ENCODE measurements around the gene SHISA5.

Gene SHISA5

GRCh38 chr3:48456456-48456855 lies 47.5 kb downstream of the SHISA5 start:
- no peak for DNase-seq

GRCh38 chr3:48451270-48451669 lies 52.7 kb downstream of the SHISA5 start:
- no peak for DNase-seq

GRCh38 chr3:48446425-48447193 lies 57.4 kb downstream of the SHISA5 start, which contains the start of gene ATRIP:
ATRIP (plus strand) TSS chr3:48446737; CDS start chr3:48446846, 109 bp downstream.
- DNase-seq, result peak; percentile 93

DNA sequence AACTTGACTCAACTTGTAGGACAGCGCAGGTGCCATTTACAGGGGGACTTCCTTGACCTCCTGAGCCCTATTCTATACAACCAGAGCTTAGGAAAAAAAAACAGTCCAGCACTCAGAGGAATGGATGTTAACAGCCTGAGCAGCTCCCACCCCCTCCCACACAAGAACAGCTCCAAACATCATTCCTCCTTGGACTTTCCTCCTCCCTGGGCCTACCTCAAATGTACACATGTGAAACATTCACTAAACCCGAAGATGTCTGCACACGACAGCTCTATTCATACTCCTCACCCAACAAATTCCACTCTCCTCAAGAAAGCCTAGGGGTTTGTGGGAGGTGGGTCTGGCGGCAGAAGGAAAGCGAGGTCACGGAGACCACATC lies 57.9 kb downstream of the SHISA5 start:
- DNase-seq, result no peak

- DNase-seq, result no peak
These were observed 58.6 kb downstream of the SHISA5 start for GRCh38 chr3:48445277-48445882.

DNA sequence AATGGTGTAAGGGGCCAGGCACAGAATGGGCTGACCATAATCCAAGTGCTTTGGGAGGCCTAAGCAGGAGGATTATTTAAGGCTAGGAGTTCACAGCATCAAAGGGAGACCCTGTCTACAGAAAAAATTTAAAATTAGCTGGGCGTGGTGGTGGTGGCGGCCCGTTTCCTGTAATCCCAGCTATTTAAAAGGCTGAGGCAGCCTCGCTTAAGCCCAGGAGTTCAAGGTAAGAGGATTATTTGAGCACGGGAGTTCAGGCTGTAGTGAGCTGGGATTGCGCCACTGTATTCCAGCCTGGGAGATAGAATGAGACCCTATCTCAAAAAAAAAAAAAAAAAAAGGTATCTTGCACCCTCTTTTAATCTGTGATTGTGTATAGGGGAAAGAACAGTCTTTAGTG lies 62.0 kb downstream of the SHISA5 start:
- no peak for DNase-seq

- DNase-seq, result no peak
These were observed 63.4 kb downstream of the SHISA5 start for GRCh38 chr3:48440590-48440958.

- DNase-seq, result peak; percentile 97
These were observed 64.0 kb downstream of the SHISA5 start, which contains the start of the genes CCDC51 and TMA7 for GRCh38 chr3:48439820-48440589. CCDC51 (minus strand) TSS chr3:48440119; CDS start chr3:48435128, 4,991 bp downstream. TMA7 (plus strand) TSS chr3:48440257; CDS start chr3:48440297, 40 bp downstream.

- peak; percentile 30 for DNase-seq
These were observed 66.2 kb downstream of the SHISA5 start for GRCh38 chr3:48437812-48438211.

GRCh38 chr3:48436855-48437254 lies 67.1 kb downstream of the SHISA5 start:
- no peak for DNase-seq

- no peak for DNase-seq
These were observed 67.5 kb downstream of the SHISA5 start for GRCh38 chr3:48436477-48436787.

- peak; percentile 85 for DNase-seq
These were observed 68.0 kb downstream of the SHISA5 start for GRCh38 chr3:48435774-48436476.

DNA sequence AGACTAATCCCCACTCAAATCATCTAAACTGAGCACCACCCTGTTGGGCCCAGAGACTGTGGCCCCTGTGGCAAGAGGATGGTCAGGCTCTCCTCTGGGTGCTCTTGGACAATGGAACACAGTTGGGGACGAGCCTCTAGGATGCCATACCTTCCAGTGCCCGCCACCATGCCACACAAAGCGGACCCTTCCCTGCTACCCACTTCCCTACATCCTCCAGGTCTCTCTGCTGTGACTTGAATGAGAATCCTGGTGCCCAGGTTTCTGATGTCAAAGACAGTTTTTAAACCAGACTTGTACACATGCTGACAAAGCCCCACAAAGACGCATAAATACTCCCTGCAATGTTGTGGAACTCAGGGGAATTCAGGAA lies 68.8 kb downstream of the SHISA5 start:
- no peak for DNase-seq

DNA sequence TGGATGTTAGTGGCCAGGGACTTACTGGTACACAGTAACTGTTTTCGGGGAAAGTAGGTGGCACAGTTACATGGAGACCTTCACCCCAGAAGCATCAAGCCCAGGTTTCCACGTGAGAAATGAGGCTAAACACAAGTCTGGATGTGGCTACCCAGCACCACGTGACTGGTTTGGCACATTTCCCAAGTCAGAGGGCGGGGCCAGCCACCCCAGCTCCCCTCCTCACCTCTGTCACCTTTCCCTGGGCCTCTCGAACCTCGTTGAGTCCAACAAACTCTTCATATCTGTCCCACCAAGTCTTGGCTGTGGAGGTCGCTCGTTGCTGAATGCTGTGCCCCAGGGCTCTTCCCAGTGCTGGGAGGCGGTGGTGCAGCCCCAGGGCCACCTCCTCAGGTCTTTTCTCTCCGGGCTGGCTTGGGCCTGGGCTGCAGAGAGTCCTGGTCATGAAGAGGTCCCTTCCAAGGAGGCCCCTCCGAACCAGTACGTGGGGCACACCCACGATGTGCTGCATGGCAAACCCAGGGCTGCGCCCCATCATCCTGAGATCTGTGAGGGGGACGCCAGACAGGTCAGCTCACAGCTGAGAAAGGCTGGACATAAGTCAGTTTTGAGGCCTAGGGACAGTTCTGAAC lies 69.3 kb downstream of the SHISA5 start:
- DNase-seq, result peak; percentile 33

DNA sequence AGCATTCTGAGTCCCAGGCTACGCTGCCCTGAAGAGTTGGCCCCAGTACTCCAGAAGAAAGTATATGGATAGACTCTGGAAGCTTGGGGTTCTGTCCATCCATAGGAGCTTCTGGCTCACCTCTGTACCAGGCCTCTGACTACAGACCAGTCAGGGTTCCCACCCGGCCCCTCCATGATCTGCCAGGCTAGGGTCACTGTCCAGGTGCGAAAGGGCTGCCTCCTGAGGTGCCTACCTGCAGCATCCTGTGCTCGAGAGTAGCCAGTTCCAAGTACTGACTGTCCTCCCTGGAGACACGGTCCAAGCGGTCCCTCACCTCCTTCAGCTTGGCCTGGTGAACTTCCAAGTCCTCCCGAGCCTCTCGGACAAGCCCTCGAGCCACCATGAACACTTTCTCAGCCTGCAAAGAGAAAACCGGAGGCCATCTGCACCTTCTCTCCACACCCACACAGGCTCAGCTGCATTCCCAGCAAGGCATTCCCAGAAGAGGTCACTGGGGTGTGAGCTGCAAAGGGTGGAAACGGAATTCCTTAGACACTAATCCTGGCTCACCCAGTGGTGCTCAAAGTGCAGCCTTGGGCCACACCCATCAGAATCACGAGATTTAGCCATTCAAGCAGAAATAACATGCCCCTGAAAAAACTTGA lies 70.4 kb downstream of the SHISA5 start:
- DNase-seq, result peak; percentile 30

DNA sequence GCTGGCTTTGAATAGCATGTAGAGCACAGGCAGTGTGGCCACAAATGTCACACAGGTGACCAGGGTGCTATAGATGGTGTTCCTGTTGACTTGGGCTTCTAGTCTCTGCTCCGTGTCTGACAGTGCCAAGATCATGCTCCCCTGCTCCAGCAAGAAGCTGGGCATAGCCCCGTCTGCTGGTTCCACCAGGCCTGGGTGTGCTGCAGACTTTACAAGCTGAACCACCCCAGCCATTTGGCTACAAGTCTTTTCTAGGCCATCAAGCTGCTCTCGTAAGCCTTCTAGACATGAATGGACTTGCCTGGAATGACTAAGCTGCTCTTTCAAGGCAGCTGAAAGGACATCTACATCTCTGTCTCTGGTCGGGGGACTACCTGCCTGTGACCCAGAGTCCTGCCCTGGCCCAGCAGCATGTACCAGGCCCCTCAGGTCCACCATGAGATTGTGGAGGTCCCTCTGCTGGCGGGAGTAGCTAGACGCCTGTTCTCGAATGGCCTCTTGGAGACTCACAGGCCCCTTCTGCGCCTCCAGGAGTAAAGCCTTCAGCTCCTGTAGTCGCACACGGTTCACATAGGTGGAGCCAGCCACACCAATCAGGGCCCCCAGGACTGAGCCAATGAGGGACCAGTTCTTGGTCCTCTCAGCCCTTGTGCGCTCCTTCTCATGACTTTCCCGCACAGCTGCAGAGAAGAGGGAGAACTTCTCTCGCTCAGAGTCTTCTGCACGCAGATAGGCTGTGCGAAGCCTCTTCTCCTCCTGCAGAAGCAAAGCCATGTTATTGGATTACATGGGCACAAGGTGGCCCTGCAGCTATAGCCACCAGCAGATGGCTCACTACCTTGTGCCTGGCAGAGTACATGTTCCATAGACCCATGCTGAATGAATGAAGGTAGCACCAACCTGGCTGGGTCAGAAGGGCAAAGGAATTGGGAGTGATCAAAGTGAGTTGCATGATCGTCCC lies 71.3 kb downstream of the SHISA5 start:
- no peak for DNase-seq

- no peak for DNase-seq
These were observed 72.5 kb downstream of the SHISA5 start for GRCh38 chr3:48431224-48432029.

DNA sequence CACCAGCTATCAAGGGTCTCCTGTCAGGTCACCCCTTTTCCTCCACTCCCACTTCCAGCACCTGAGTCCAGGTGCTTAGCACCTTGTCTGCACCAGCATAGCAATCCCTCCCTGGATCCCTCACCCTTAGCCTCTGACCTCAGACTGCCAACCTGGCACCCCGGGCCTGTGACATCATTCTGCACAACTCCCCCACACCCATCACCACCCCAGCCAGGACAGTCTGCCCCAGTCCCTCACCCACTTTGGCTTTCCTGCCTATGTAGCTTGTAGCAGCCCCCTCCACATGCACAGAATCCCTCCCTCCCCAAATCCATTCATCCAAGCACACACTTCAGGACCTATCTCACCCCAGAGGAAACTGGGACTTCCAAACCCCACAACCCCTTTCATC lies 73.3 kb downstream of the SHISA5 start:
- no peak for DNase-seq

DNA sequence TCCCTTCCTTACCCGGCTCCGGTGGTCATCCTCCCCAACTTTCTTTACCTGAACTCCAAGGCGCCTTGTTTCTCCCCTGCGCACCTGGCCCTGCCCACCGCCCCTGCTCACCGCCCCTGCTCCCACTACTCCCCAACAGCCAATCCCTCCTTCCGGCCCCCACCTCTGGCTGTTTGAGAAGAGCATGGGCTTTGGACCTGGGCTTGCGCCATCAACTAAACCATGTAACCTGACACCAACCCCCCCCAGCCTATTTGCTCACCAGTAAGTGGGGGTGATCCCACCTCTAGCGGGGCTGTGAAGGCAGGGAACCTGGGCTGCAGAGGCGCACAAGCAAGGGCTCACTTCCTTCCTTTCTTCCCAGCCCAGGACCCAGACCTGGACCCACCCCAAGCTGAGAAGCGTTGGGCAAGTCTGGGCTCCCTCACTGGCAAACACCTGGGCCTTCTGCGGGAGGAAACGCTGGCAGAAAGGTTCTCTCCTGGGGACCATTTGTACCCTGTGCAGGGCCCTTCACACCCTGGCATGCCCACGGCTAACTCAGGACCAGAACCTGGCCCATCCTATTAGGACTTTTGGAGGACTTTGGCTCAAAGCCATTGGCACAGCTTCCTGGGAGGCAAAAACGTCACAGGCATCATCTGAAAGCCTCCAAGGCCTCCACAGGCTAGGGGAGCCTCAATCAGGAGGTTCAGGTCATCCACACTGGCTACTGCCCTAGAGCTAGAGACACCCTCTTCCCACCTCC lies 73.8 kb downstream of the SHISA5 start, which contains the start of gene PLXNB1:
Gene PLXNB1, minus strand, starts transcription at position 127 of the 748 bp plus-strand sequence. CDS start 5,475 bp downstream, outside the sequence.
- peak; percentile 69 for DNase-seq
